ENCODE data around the gene UTS2B.

GRCh38 chr3:191340966-191341365 is 10.6 kb upstream of the UTS2B start:
- TF ChIP-seq CTCF (conservative IDR thresholded peaks at IDR 0.05) (no peak), EZH2 (IDR thresholded peaks at IDR 0.05; ENCODE audit: low read depth) (no peak)

All from PC-9 (cell line).